ENCODE data around the gene KCNQ1.

The KCNQ1 gene

DNA sequence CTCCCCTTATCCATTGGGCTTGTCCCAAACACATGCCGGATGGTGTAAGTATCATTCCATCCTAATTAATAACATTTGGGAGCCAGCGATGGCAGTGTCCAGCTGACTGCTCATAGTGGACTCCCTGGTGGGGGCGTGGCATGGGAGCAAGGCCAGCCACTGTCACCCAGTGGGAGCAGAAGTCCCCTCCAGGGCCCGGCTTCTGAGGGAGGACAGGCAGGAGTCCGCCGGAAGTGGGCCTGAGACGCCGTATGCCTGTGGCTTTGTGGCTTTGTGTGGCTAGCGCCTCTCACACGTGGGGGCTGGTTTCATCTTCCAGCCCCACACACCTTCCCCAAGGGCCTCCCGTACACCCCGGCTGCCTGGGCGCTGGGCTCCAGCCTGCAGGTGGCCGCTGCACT is 124.5 kb downstream of the KCNQ1 start:
- no peaks in the 10 kb centered on the region for H3K9me3 ChIP-seq (ENCODE audit: severe bottlenecking)
- no peak for ATAC-seq (ENCODE audit: low read depth)

DNA sequence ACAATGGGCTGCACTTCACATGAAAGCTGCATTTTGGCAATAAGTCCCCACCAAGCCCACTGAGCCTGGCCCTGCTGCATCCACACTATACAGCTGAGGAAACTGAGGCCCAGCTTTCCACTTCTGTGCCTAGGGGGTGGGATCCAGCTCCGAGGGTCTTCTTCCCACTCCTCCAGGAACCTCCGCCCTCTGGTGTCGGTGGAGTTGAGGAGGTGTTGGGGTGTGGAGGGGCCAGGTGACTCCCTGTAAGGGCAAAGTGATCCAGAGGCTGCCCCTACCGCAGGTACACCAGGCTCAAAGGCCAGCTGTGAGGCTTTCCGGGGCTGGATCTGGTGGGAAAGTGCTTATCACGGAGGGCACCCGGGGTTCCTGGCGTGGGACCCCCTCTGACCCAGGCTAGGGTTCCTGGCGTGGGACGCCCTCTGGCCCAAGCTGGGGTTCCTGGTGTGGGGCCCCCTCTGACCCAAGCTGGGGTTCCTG is 125.0 kb downstream of the KCNQ1 start:
- no peak overlapping the region for H3K4me3 ChIP-seq (ENCODE audit: severe bottlenecking)
- TF ChIP-seq, protein P1, sequence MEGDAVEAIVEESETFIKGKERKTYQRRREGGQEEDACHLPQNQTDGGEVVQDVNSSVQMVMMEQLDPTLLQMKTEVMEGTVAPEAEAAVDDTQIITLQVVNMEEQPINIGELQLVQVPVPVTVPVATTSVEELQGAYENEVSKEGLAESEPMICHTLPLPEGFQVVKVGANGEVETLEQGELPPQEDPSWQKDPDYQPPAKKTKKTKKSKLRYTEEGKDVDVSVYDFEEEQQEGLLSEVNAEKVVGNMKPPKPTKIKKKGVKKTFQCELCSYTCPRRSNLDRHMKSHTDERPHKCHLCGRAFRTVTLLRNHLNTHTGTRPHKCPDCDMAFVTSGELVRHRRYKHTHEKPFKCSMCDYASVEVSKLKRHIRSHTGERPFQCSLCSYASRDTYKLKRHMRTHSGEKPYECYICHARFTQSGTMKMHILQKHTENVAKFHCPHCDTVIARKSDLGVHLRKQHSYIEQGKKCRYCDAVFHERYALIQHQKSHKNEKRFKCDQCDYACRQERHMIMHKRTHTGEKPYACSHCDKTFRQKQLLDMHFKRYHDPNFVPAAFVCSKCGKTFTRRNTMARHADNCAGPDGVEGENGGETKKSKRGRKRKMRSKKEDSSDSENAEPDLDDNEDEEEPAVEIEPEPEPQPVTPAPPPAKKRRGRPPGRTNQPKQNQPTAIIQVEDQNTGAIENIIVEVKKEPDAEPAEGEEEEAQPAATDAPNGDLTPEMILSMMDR (IDR thresholded peaks at IDR 0.05; ENCODE audit: poor library complexity, severe bottlenecking), result no peak
- H3K27me3 ChIP-seq (ENCODE audit: insufficient read depth, poor library complexity, severe bottlenecking), result no peaks in the 10 kb centered on the region
- no peaks in the 10 kb centered on the region for H3K4me1 ChIP-seq (ENCODE audit: insufficient read depth, poor library complexity, severe bottlenecking)
- H3K36me3 ChIP-seq (ENCODE audit: low read depth), result no peaks in the 10 kb centered on the region
- H3K27ac ChIP-seq (ENCODE audit: poor library complexity, severe bottlenecking), result no peak overlapping the region
- DNase-seq (ENCODE audit: low spot score) (peak; percentile 55), ATAC-seq (ENCODE audit: low read depth) (no peak)
- no peaks in the 10 kb centered on the region for H3K9me3 ChIP-seq (ENCODE audit: severe bottlenecking)

More for the DNA sequence above, 124.5 kb downstream of the KCNQ1 start:
- Histone ChIP-seq H3K36me3 (ENCODE audit: low read depth) (no peaks in the 10 kb centered on the region), H3K4me3 (ENCODE audit: severe bottlenecking) (no peak overlapping the region), H3K27ac (ENCODE audit: poor library complexity, severe bottlenecking) (no peak overlapping the region), H3K27me3 (ENCODE audit: insufficient read depth, poor library complexity, severe bottlenecking) (no peaks in the 10 kb centered on the region), H3K4me1 (ENCODE audit: insufficient read depth, poor library complexity, severe bottlenecking) (no peaks in the 10 kb centered on the region)
- DNase-seq (ENCODE audit: low spot score), result no peak
- TF ChIP-seq, protein P1 (IDR thresholded peaks at IDR 0.05; ENCODE audit: poor library complexity, severe bottlenecking), result no peak

DNA sequence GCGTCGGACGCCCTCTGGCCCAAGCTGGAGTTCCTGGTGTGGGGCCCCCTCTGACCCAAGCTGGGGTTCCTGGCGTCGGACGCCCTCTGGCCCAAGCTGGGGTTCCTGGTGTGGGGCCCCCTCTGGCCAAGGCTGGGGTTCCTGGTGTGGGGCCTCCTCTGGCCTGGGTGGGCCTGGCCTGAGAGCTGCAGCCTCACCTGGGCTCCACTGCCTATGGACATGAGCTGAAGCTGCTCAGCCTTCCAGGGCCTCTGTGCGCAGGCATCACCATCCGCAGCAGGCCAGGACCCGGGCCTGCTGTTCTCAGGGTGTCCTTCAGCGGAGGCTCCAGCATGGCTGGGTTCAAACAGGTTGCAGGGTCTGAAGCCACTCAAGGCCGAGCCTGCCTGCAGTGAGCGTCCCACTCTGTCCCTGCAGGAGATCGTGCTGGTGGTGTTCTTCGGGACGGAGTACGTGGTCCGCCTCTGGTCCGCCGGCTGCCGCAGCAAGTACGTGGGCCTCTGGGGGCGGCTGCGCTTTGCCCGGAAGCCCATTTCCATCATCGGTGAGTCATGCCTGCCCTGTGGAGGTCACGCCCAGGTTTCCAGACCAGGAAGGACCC is 125.5 kb downstream of the KCNQ1 start:
- Histone ChIP-seq H3K4me1 (ENCODE audit: insufficient read depth, poor library complexity, severe bottlenecking) (no peaks in the 10 kb centered on the region), H3K36me3 (ENCODE audit: low read depth) (no peaks in the 10 kb centered on the region), H3K27ac (ENCODE audit: poor library complexity, severe bottlenecking) (no peak overlapping the region), H3K9me3 (ENCODE audit: severe bottlenecking) (no peaks in the 10 kb centered on the region), H3K27me3 (ENCODE audit: insufficient read depth, poor library complexity, severe bottlenecking) (no peaks in the 10 kb centered on the region), H3K4me3 (ENCODE audit: severe bottlenecking) (no peak overlapping the region)
- TF ChIP-seq, protein P1 (IDR thresholded peaks at IDR 0.05; ENCODE audit: poor library complexity, severe bottlenecking), result no peak
- ATAC-seq (ENCODE audit: low read depth) (no peak), DNase-seq (ENCODE audit: low spot score) (no peak)

DNA sequence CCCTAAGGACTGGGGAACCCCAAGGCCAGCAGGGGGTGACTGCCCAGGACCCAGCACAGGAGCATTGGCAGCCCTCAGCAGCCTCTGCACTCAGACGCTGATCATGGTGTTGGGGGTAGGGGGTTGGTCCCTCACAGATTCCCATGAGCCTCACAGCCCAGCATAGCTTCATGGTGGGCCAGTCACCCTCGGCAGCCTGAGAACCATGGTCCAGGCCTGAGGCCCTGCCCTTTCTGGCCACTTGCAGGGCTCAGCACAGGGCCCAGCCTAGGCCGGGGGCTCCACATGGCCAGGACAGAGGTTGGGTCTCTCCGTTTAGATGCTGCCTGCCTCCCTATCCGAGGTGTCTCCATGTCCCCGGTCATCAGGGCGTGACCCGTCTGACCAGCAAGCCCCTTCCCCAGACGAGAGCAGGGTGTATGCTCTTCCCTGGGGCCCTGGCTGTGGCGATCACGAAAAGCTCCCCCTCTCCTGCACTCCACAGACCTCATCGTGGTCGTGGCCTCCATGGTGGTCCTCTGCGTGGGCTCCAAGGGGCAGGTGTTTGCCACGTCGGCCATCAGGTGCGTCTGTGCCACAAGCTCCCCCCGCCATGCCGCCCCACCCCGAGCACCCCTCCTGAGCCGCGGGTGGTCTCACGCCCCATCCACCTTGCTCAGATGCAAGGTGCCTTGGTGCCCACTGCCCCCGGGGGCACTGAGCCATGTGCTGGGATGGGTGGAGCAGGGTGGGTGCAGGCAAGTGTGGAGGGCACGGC is 126.2 kb downstream of the KCNQ1 start:
- Histone ChIP-seq H3K9me3 (ENCODE audit: severe bottlenecking) (no peaks in the 10 kb centered on the region), H3K36me3 (ENCODE audit: low read depth) (no peaks in the 10 kb centered on the region), H3K27ac (ENCODE audit: poor library complexity, severe bottlenecking) (no peak overlapping the region), H3K4me1 (ENCODE audit: insufficient read depth, poor library complexity, severe bottlenecking) (no peaks in the 10 kb centered on the region), H3K4me3 (ENCODE audit: severe bottlenecking) (no peak overlapping the region), H3K27me3 (ENCODE audit: insufficient read depth, poor library complexity, severe bottlenecking) (no peaks in the 10 kb centered on the region)
- DNase-seq (ENCODE audit: low spot score) (peak; percentile 58), ATAC-seq (ENCODE audit: low read depth) (no peak)
- TF ChIP-seq, protein P1 (IDR thresholded peaks at IDR 0.05; ENCODE audit: poor library complexity, severe bottlenecking), result no peak
